ENCODE measurements around the gene CACNA2D3.

CACNA2D3 gene

GRCh38 chr3:54345847-54346375, 223.6 kb downstream of the CACNA2D3 start:
- DNase-seq = no peak

- no peak for DNase-seq
These were observed 224.7 kb downstream of the CACNA2D3 start for GRCh38 chr3:54347060-54347459.

- DNase-seq = no peak
These were observed 225.6 kb downstream of the CACNA2D3 start for GRCh38 chr3:54347933-54348332.

DNA sequence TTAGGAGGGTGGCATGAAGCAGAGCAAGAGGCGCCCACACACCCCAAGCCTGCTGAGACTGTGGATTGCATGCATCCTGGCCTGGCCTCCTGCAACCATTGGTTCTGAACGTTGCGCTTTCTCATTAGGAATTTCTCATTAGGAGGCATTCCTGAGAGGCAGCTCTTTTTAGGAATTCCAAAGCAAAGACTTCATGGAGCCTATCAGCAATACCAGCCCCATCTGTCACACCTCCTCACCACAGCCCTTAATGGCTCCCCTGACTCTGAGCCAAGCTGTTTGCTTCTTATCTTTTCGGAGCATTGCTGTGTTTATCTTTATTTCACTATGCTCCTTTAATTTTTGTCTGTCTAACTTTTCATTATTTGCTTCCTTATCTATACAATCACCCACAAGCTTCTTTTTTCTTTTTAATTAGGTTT, 226.9 kb downstream of the CACNA2D3 start:
- DNase-seq = no peak

DNA sequence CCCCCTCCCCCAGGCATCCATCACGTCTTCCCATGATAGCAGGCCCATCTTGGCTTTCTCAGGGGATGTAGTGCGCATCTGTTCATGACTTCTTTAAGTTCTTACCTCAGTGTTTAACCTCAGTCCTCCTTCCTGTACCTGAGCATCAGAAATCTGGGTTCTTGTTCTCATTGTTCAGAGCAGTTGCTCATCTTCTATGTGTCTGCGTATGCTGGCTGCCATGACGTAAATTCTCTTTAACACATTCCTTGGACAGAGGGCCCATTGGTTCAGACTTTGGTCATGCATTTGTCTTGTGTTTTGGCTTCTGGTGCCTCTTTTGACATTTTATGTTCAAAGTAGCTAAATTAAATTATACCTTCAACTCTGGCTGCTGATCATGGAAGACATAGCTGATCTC, 227.3 kb downstream of the CACNA2D3 start:
- DNase-seq = no peak

GRCh38 chr3:54353546-54353945, 231.2 kb downstream of the CACNA2D3 start:
- DNase-seq = no peak

- no peak for DNase-seq
These were observed 231.6 kb downstream of the CACNA2D3 start for GRCh38 chr3:54353946-54354345.

DNA sequence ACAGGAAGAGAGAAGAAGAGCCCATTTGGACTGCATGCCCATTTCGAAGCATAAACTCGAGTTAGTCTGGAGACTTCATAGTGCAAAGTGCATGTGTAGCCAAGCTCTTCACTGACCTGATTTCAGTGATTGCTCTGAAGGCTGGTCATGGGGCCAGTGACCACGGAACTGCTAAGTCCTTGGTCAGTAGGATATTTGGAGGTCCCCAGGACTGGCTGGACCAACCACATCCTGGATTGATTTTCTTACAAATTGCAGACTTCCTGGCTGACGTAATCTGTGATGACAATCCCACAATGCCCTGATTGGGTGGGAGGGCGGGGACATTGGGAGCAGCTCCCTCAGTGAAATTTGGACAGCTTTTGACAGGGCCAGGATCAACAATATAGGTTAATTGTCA, 233.4 kb downstream of the CACNA2D3 start:
- DNase-seq = no peak

- DNase-seq = no peak
These were observed 234.1 kb downstream of the CACNA2D3 start for GRCh38 chr3:54356261-54357045.

- DNase-seq = no peak
These were observed 234.9 kb downstream of the CACNA2D3 start for GRCh38 chr3:54357301-54357700.

DNA sequence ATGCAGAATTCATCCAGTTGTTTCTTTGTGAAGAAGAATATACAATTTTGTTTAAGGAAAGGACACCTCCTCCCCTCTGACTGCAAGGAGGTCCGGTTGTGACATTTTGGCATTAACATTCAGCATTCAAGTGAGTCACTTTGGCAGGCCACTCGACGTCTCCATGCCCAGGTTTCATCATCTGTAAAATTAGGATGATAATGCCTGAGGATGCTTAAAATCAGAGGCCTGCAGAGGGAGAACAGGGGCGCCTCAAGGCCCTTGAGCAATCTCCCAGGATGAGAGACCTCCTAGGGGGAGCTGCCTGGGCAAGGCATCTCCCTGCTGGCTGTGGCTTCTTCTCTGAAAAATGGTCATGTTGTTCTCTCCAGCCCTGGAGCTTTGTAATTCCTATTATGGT, 236.0 kb downstream of the CACNA2D3 start:
- no peak for DNase-seq

- no peak for DNase-seq
These were observed 236.8 kb downstream of the CACNA2D3 start for GRCh38 chr3:54358969-54359694.

GRCh38 chr3:54360320-54360719, 238.0 kb downstream of the CACNA2D3 start:
- DNase-seq = no peak

GRCh38 chr3:54361746-54362283, 239.5 kb downstream of the CACNA2D3 start:
- DNase-seq = no peak

GRCh38 chr3:54366007-54366750, 243.8 kb downstream of the CACNA2D3 start:
- DNase-seq = no peak

GRCh38 chr3:54366839-54367238, 244.5 kb downstream of the CACNA2D3 start:
- no peak for DNase-seq

- no peak for DNase-seq
These were observed 249.9 kb downstream of the CACNA2D3 start for GRCh38 chr3:54372232-54372631.

- DNase-seq = peak; percentile 15
These were observed 252.0 kb downstream of the CACNA2D3 start for GRCh38 chr3:54374214-54374852.

- no peak for DNase-seq
These were observed 253.9 kb downstream of the CACNA2D3 start for GRCh38 chr3:54376142-54376807.

DNA sequence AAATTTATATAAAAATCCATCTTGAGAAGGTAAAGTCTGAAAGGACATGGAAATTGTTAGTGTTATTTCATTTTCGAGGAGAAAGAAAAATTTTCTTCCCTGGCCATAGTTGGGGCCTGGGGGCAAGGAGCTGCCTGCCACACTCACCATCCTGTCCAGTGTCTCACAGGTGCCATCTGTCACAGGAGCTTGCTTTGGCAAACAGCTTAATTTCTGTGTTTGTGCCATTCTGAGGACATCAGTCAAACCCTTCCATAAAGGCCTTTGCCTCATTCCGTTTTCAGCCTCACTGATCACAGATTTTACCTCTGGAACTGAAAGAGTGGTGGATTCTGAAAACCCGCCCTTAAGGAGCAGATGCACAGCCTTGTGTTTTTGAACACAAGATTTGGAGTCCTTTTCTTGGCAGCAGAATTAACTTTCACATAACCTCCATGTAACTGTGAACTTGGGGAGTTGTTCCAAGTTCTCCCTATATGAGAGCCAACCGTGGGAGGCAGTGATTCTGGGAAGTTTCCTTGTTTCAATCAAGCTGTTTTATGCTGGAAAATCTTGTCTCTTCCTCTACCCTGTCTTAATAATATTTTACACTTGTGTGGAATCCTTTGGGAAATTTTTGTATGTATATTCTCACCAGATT, 254.7 kb downstream of the CACNA2D3 start:
- no peak for DNase-seq

DNA sequence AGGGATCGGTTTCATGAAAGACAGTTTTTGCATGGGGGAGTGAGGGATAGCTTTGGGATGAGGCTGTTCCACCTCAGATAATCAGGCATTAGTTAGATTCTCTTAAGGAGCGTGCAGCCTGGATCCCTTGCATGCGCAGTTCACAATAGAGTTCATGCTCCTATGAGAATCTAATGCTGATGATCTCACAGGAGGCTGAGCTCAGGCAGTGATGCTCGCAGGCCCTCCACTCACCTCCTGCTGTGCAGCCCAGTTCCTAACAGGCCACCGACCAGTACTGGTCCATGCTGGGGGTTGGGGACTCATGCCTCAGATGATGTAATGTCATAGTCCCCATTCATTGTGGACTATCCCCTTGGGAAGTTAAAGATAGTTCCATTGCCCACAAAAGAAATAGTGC, 255.8 kb downstream of the CACNA2D3 start:
- DNase-seq = no peak
